ENCODE measurements around the gene SENP3.

GRCh38 chr17:7589891-7590691 is 28.4 kb downstream of the SENP3 start, which contains the start of gene SOX15:
- TF ChIP-seq CTCF (IDR thresholded peaks at IDR 0.05) (no peak), POLR2A (IDR thresholded peaks at IDR 0.05) (no peak)

Measured in heart left ventricle (tissue), 13 donors.